Spinal cord (tissue), 10 donors: ENCODE results near the gene COLEC11. TPM values are rescaled to one million over a fixed set of nuclear protein-coding genes. Genes with fewer than 3 reads are reported as not detected.

Source experiments
- DNase-seq, 6 donors: peaks; one replicate each; pipeline versions ENCODE4 v3.0.0 to v3.0.0-alpha.2; 2013 to 2015; ENCODE audit warnings: low spot score in 6 of 6, low read depth in 4 of 6
- H3K27ac ChIP-seq: one replicate; pipeline ENCODE4 v1.5.1; 2013; ENCODE audit warnings: low read depth, low read length, control low read depth
- H3K27me3 ChIP-seq: one replicate; pipeline ENCODE4 v1.6.1; 2013; ENCODE audit warnings: low read length; ENCODE audit not compliant: control insufficient read depth, insufficient read depth
- H3K36me3 ChIP-seq: one replicate; pipeline ENCODE4 v1.6.1; 2013; ENCODE audit warnings: low read length; ENCODE audit not compliant: control insufficient read depth, insufficient read depth
- H3K4me1 ChIP-seq: one replicate; pipeline ENCODE4 v1.6.1; 2013; ENCODE audit warnings: low read length; ENCODE audit not compliant: control insufficient read depth, insufficient read depth
- H3K4me3 ChIP-seq: one replicate; pipeline ENCODE4 v1.5.1; 2013; ENCODE audit warnings: low read depth, low read length, control low read depth
- H3K9me3 ChIP-seq: one replicate; pipeline ENCODE4 v1.6.1; 2013; ENCODE audit warnings: low read length; ENCODE audit not compliant: control insufficient read depth, insufficient read depth
- WGBS: methylation state at CpG from one replicate; pipeline ENCODE4 v1.1.5; 2013; ENCODE audit warnings: missing lambda C conversion rate; ENCODE audit not compliant: insufficient coverage; 5-methylcytosine and 5-hydroxymethylcytosine counted together
- polyA plus RNA-seq, 2 donors: library from polyadenylated mRNA; unstranded; fragments of 120-200 nt; gene quantifications; one replicate each; pipeline ENCODE4 v1.2.1, GENCODE V29; 2013; ENCODE audit not compliant: insufficient read length in 2 of 2
- total RNA-seq, 2 donors: library from RNA; depleted of rRNA in 1 of 2; stranded (reverse); fragments of 120-200 nt in 1 of 2; fragments of >200 nt in 1 of 2; gene quantifications; one replicate each; pipeline versions ENCODE4 v1.2.3 to v1.2.4, GENCODE V29; 2013 to 2014
- donor health status: healthy.

The COLEC11 gene
- total and polyA plus RNA-seq, 4 donors = 1.1 to 31.1 (median 1.7) TPM

GRCh38 chr2:3675687-3676086 is 80.8 kb downstream of the COLEC11 start:
- H3K27ac ChIP-seq = no peak overlapping the region
- H3K4me1 ChIP-seq = peaks cover 4% of the 10 kb centered on the region
- H3K27me3 ChIP-seq = no peaks in the 10 kb centered on the region
- H3K4me3 ChIP-seq = no peak overlapping the region
- no peaks in the 10 kb centered on the region for H3K36me3 ChIP-seq
- 100% methylated on average over 2 of the region's 4 CpGs for WGBS
- DNase-seq = no peak
- no peaks in the 10 kb centered on the region for H3K9me3 ChIP-seq

- Histone ChIP-seq H3K27ac (no peak overlapping the region), H3K9me3 (no peaks in the 10 kb centered on the region), H3K4me1 (peaks cover 4% of the 10 kb centered on the region), H3K36me3 (no peaks in the 10 kb centered on the region), H3K27me3 (no peaks in the 10 kb centered on the region), H3K4me3 (no peak overlapping the region)
- DNase-seq = no peak
- WGBS = 94% methylated on average over 8 of the region's 9 CpGs
These were observed 82.5 kb downstream of the COLEC11 start for GRCh38 chr2:3677436-3677835.

GRCh38 chr2:3678212-3678611 is 83.3 kb downstream of the COLEC11 start:
- DNase-seq = no peak
- no peak overlapping the region for H3K4me3 ChIP-seq
- no peak overlapping the region for H3K27ac ChIP-seq
- no peaks in the 10 kb centered on the region for H3K36me3 ChIP-seq
- peaks cover 4% of the 10 kb centered on the region for H3K4me1 ChIP-seq
- no peaks in the 10 kb centered on the region for H3K9me3 ChIP-seq
- 95% methylated on average over 9 of the region's 9 CpGs for WGBS
- H3K27me3 ChIP-seq = no peaks in the 10 kb centered on the region

- WGBS = 83% methylated on average over 2 of the region's 2 CpGs
- DNase-seq = no peak
These were observed 84.3 kb downstream of the COLEC11 start for GRCh38 chr2:3679180-3679579.

GRCh38 chr2:3679616-3680393 is 84.9 kb downstream of the COLEC11 start:
- H3K27me3 ChIP-seq = no peaks in the 10 kb centered on the region
- no peaks in the 10 kb centered on the region for H3K4me1 ChIP-seq
- no peak overlapping the region for H3K27ac ChIP-seq
- H3K4me3 ChIP-seq = no peak overlapping the region
- H3K36me3 ChIP-seq = no peaks in the 10 kb centered on the region
- no peak for DNase-seq
- no peaks in the 10 kb centered on the region for H3K9me3 ChIP-seq
- 91% methylated on average over 20 of the region's 23 CpGs for WGBS

More at GRCh38 chr2:3679180-3679579, 84.3 kb downstream of the COLEC11 start:
- H3K36me3 ChIP-seq = no peaks in the 10 kb centered on the region
- H3K9me3 ChIP-seq = no peaks in the 10 kb centered on the region
- H3K27ac ChIP-seq = no peak overlapping the region
- no peak overlapping the region for H3K4me3 ChIP-seq
- H3K27me3 ChIP-seq = no peaks in the 10 kb centered on the region
- no peaks in the 10 kb centered on the region for H3K4me1 ChIP-seq

GRCh38 chr2:3680548-3681345 is 85.8 kb downstream of the COLEC11 start:
- Histone ChIP-seq H3K27me3 (no peaks in the 10 kb centered on the region), H3K9me3 (no peaks in the 10 kb centered on the region), H3K4me1 (no peaks in the 10 kb centered on the region), H3K27ac (no peak overlapping the region), H3K36me3 (no peaks in the 10 kb centered on the region), H3K4me3 (no peak overlapping the region)
- WGBS = 95% methylated on average over 16 of the region's 18 CpGs
- DNase-seq = no peak

GRCh38 chr2:3681625-3682024 is 86.7 kb downstream of the COLEC11 start:
- no peak for DNase-seq

GRCh38 chr2:3682811-3683210 is 87.9 kb downstream of the COLEC11 start:
- 75% methylated on average over 2 of the region's 6 CpGs for WGBS
- Histone ChIP-seq H3K36me3 (no peaks in the 10 kb centered on the region), H3K27me3 (no peaks in the 10 kb centered on the region), H3K9me3 (no peaks in the 10 kb centered on the region), H3K27ac (no peak overlapping the region), H3K4me3 (no peak overlapping the region), H3K4me1 (no peaks in the 10 kb centered on the region)
- no peak for DNase-seq

More at GRCh38 chr2:3681625-3682024, 86.7 kb downstream of the COLEC11 start:
- H3K9me3 ChIP-seq = no peaks in the 10 kb centered on the region
- no peaks in the 10 kb centered on the region for H3K36me3 ChIP-seq
- H3K4me1 ChIP-seq = no peaks in the 10 kb centered on the region
- no peaks in the 10 kb centered on the region for H3K27me3 ChIP-seq
- 94% methylated on average over 3 of the region's 5 CpGs for WGBS
- no peak overlapping the region for H3K4me3 ChIP-seq
- no peak overlapping the region for H3K27ac ChIP-seq

- Histone ChIP-seq H3K4me1 (no peaks in the 10 kb centered on the region), H3K9me3 (no peaks in the 10 kb centered on the region), H3K4me3 (no peak overlapping the region), H3K27me3 (no peaks in the 10 kb centered on the region), H3K27ac (no peak overlapping the region), H3K36me3 (no peaks in the 10 kb centered on the region)
- WGBS = no CpG with 5 or more reads among the region's 3 CpGs
- DNase-seq = no peak
These were observed 89.0 kb downstream of the COLEC11 start for GRCh38 chr2:3683748-3684454.
